ENCODE results near the gene DVL1.

Gene DVL1

DNA sequence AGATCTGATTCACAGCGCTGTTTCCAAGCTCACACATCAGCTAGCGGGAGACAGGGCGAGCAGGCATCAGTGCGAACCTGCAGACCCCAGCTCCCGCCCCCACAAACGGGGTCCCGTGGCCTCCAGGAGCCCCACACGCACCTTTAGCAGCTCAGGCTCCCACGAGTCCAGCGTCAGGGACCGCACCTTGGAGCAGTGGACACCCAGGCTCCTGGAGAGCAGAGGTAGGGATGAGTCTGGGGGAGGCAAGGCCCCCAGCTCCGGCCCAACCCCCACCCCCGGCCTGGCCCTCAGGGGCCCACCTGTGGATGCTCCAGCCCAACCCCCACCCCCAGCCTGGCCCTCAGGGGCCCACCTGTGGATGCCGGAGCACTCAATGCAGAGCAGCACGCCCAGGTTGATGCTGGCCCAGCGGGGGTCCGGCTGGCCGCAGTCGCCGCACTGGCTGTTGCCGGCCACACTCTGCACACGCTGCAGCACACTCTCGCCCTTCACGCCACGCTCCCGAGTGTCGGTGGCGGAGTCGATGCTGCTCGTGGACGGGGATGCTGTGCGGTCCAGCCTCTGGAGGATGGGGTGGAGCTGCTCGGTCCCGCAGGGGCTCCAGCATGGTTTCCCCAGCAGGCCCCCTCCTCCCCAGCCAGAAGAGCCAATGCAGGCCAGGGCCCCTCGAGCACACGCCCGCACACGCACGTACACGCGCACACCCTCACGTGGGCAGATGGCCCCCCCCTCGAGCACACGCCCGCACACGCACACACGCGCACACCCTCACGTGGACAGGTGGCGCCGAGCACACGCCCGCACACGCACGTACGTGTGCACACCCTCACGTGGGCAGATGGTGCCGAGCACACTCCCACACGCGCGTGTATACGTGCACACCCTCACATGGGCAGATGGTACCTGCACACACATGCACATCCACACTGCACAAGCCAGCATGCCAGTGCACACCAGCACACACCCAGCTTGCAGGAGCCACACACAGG lies 52.9 kb downstream of the DVL1 start:
- TF ChIP-seq, protein P1, sequence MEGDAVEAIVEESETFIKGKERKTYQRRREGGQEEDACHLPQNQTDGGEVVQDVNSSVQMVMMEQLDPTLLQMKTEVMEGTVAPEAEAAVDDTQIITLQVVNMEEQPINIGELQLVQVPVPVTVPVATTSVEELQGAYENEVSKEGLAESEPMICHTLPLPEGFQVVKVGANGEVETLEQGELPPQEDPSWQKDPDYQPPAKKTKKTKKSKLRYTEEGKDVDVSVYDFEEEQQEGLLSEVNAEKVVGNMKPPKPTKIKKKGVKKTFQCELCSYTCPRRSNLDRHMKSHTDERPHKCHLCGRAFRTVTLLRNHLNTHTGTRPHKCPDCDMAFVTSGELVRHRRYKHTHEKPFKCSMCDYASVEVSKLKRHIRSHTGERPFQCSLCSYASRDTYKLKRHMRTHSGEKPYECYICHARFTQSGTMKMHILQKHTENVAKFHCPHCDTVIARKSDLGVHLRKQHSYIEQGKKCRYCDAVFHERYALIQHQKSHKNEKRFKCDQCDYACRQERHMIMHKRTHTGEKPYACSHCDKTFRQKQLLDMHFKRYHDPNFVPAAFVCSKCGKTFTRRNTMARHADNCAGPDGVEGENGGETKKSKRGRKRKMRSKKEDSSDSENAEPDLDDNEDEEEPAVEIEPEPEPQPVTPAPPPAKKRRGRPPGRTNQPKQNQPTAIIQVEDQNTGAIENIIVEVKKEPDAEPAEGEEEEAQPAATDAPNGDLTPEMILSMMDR (IDR thresholded peaks at IDR 0.05): no peak

DNA sequence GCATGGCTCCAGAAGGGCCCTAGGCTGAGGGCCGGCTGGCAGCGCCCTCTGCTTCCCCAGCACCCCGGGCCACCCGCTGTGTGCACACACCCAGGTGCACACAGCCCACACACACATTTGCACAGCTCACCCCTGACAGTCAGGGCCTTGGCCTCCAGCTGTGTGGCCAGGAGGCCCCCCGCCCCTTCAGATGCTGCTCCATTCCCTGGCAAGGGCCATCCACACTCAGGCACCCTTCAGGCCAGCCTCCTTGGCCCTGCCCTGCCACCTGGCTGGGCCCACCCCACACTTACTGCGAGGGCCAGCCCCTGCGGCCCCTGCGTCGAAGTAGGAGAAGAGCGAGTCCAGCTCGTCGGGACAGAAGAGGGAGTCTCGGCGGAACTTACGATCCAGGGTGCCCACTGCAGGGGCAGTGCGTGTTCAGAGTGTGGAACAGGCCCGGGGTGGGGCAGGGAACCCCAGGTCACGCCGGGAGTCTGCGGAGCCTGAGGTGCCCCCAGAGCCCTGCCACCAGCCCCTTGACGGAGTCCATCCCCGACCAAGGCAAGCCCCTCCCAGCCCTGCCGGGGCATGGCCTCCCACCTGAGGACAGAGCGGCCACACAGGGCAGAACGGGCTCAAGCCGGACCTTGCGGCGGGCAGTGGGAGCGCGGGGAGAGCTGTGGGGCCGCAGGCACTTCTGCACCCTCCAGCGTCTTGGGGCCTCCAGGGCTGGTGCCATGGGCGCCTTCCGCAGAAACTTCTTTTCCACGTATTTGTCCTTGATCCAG lies 53.9 kb downstream of the DVL1 start:
- TF ChIP-seq, protein P1 (IDR thresholded peaks at IDR 0.05): no peak

DNA sequence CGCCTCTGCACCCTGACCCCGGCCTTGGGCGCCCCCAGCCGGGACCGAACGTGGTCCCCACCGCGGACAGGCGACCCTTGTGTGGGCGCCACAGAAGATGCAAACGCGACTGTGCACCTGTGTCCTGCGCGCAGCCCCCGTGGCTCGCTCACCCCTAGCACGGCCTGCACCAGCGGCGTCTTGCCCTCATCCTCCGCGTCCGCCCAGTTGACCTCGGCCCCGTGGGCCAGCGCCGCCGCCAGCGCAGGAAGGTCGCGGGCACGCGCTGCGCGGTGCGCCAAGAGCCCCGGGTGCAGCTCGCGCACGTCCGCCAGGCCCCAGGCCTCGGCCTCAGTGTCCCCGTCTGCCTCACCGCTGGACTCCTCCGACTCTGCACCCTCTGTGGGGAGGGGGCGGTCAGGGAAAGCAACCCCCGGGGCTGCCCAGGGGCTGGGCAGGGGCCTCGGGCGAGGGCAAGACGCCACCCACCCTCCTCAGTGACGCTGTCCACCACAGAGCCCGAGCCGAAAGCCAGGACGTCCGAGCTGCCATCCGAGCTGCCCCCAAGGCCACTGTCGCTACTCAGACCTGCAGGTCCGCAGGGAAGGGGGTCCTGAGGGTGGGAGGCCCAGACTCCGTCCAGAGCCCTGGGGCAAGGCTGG lies 54.8 kb downstream of the DVL1 start:
- TF ChIP-seq, protein P1 (IDR thresholded peaks at IDR 0.05): no peak

DNA sequence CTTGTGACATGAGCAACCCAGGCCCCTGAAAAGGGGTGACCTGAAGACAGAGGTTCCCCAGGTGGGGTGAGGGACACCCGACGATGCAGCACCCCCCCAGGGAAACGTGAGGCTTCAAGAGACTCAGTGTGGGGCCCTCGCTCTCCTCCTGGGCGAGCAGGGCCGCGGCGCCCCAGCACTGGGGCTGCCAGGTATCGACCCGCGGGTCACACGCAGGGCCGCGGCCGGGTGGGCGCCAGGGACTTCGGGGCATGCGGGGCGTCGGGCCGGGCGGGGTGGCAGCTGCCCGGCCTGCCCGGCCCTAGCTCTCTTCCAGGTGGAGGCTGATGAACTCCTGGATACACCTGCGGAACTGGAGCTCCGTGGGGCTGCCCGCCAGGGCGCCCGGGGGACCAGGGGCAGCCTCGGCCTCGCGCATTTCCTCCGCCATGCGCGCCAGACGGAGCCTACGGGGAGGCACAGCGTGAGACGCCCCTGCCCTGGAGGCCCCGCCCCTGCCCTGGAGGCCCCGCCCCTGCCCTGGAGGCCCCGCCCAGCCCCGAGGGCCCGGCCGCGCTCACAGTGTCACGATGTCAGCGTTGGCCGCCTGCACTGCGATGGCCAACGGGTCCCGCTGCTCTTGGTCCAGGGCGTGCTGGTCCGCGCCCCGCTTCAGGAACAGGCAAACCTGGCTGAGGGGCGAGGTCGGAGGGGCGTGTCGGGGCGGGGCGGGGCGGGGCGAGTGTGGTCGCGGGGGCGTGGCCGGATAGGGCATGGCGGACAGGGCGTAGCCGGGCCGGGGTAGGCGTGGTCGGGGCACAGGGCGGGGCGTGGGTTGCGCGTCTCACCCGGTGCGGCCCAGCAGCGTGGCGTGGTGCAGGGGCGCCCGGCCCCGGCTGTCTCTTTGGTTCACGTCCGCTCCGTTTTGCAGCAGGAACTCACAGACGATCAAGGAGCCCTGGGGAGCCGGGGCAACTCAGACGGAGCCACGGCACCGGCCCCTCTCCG lies 55.7 kb downstream of the DVL1 start:
- TF ChIP-seq, protein P1 (IDR thresholded peaks at IDR 0.05): no peak

DNA sequence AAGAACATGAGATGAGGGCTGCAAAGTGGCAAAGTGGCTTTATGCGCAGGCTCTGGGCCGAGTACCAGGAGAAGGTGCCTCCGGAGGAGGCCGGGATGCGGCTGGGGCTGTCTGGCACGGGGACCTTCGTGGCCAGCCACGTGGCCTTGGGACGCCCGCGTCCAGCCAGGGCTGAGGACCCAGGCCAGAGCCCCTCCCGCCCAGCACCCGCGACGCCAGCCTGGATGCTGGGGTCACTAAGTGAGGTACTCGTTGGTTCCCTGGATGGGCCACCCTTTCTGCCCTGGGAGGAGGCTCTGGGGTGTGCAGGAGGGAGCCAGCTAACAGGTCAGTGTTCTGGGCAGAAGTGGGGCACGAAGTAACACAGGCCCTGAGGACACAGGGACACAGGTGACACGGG lies 56.4 kb downstream of the DVL1 start:
- TF ChIP-seq, protein P1 (IDR thresholded peaks at IDR 0.05): no peak

DNA sequence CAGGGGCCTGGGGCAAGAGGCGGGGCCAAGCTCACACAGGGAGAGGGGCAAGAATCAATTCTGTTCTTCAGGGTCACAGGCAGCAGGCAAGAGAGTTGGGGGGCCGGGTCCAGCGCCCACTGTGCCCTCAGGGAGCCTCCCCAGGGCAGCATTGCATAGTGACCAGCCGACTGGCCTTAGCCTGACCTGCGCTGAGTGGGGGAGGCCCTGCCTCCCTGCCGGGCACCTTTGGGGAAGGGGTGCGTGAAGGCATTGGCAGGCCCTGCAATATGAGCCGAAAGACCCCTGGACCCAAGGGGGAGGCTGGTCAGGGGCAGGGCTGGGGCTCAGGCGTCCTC lies 56.8 kb downstream of the DVL1 start:
- TF ChIP-seq, protein P1 (IDR thresholded peaks at IDR 0.05): no peak

Data from LNCAP (cell line).